NCI-H774 (cell line): ENCODE data around the gene DMRT2.

ENCODE experiments used
- DNase-seq: peaks from one replicate; lab custom pipeline; 2025; lab: John Stamatoyannopoulos, UW

The DMRT2 gene

GRCh38 chr9:1094749-1095148 lies 44.6 kb downstream of the DMRT2 start:
- DNase-seq: no peak

GRCh38 chr9:1096155-1096964 lies 46.2 kb downstream of the DMRT2 start:
- DNase-seq: no peak

DNA sequence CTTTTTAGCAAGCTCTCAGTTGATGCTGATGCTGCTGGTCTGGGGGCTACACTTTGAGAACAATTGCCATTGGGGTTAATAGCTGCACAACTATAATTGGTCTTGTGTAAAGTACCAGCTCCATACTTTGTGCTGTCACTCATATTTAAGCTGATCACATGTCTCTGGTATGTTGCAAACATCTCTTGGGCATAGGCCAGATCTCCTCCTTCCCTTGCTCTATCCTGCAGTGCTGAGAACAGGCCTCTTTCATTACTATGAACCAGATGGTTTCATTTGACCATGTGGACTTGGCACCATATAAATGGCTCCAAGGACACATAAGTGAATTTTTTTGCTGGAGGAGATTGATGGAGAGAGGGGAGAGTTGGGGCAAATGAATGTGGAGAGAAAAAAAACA lies 48.4 kb downstream of the DMRT2 start:
- no peak for DNase-seq

DNA sequence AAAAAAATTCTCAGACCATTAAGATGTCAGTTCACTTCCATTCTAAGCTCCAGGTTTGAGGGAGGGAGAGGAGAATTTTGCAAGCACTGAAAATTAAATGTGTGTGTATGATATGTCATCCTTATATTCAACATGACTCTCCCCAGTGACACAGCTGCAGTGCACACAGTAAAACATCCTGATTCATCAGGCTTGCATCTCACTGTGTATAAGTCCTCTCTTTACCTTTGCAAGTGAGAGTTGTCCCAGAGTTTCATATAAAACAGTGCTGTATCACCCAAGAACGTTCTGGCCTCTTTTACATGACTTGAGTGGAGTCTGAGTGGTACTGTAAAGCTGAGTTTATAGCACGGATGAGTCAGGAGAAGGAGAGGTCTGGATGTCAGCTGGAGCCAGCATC lies 50.0 kb downstream of the DMRT2 start:
- DNase-seq: no peak

DNA sequence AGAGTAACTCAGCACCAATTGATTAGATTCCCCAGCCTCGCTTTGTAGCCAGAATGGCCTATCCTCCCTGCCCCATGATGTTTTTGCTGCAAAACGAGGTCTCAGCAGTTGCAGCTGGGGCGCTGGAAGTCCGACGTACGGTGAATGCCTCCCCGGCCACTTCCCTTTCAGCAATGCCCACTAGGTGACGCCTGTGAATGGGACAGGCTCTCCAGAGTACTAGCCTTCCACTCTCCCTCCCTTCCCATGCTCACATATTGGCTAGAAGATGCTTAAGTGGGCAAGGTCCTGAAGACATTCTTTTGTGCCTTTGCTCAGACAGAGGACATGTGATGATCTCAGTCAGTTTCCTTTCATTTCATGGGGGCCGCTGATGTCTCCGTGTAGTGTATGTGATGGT lies 50.8 kb downstream of the DMRT2 start:
- DNase-seq: no peak

GRCh38 chr9:1101846-1102641 lies 51.9 kb downstream of the DMRT2 start:
- no peak for DNase-seq

- DNase-seq: no peak
These were observed 52.4 kb downstream of the DMRT2 start for GRCh38 chr9:1102642-1102970.
